Keratinocyte (primary cell): ENCODE data around the gene FBXO27. TPM values are rescaled to one million over a fixed set of nuclear protein-coding genes. Genes with fewer than 3 reads are reported as not detected.

ENCODE experiments used
- DNase-seq: peaks from one replicate; pipeline ENCODE4 v3.0.0-alpha.2; 2011; ENCODE audit warnings: low read depth, missing footprints, low spot score
- FAIRE-seq: peaks from 2 replicates; lab custom pipeline; 2011; peaks lifted over from hg19 to GRCh38; lab: Jason Lieb, UNC
- H2AFZ ChIP-seq: 2 replicates; pipeline ENCODE4 v1.6.0; 2012; ENCODE audit warnings: low read length, control low read depth, inconsistent platforms; ENCODE audit not compliant: control insufficient read depth
- H3K27ac ChIP-seq: 2 replicates; pipeline ENCODE4 v1.5.1; 2011; ENCODE audit warnings: low read length; ENCODE audit not compliant: control insufficient read depth, insufficient read depth
- H3K27me3 ChIP-seq: 3 replicates; pipeline ENCODE4 v1.6.0; 2011; ENCODE audit warnings: low read length; ENCODE audit not compliant: control insufficient read depth, insufficient read depth; ENCODE audit errors: extremely low read depth
- H3K36me3 ChIP-seq, 2 experiments: 2 replicates in 1 of 2; 3 replicates in 1 of 2; pipeline ENCODE4 v1.5.1; 2011; ENCODE audit warnings: low read length in 2 of 2, mild to moderate bottlenecking in 1 of 2; ENCODE audit not compliant: control insufficient read depth in 2 of 2, insufficient read depth in 2 of 2; ENCODE audit errors: extremely low read depth in 1 of 2
- H3K4me1 ChIP-seq: 3 replicates; pipeline ENCODE4 v1.5.1; 2011; ENCODE audit warnings: low read length; ENCODE audit not compliant: control insufficient read depth, insufficient read depth; ENCODE audit errors: extremely low read depth
- H3K4me2 ChIP-seq: 3 replicates; pipeline ENCODE4 v1.6.0; 2011; ENCODE audit warnings: low read depth, low read length; ENCODE audit not compliant: control insufficient read depth, insufficient read depth; ENCODE audit errors: extremely low read depth
- H3K4me3 ChIP-seq, 3 experiments: fragments of 200-600 bp in 1 of 3; sonication (generic) in 1 of 3; 2 replicates in 2 of 3; 3 replicates in 1 of 3; pipeline ENCODE4 v1.5.1; 2011 to 2016; ENCODE audit warnings: low read length in 3 of 3, mild to moderate bottlenecking in 3 of 3, control low read depth in 2 of 3, inconsistent platforms in 1 of 3, low read depth in 1 of 3, mixed read lengths in 1 of 3, mixed run types in 1 of 3, moderate library complexity in 1 of 3; ENCODE audit not compliant: control insufficient read depth in 2 of 3, insufficient read depth in 2 of 3; ENCODE audit errors: extremely low read depth in 1 of 3
- H3K79me2 ChIP-seq: 2 replicates; pipeline ENCODE4 v1.6.0; 2012; ENCODE audit warnings: low read length; ENCODE audit not compliant: control insufficient read depth, insufficient read depth
- H3K9ac ChIP-seq: 3 replicates; pipeline ENCODE4 v1.6.0; 2011; ENCODE audit warnings: low read length; ENCODE audit not compliant: control insufficient read depth, insufficient read depth; ENCODE audit errors: extremely low read depth
- H3K9me1 ChIP-seq: 3 replicates; pipeline ENCODE4 v1.6.0; 2011; ENCODE audit warnings: low read length; ENCODE audit not compliant: control insufficient read depth, insufficient read depth; ENCODE audit errors: extremely low read depth
- H3K9me3 ChIP-seq: 2 replicates; pipeline ENCODE4 v1.5.1; 2012; ENCODE audit warnings: low read depth, low read length; ENCODE audit not compliant: control insufficient read depth
- H4K20me1 ChIP-seq: 3 replicates; pipeline ENCODE4 v1.6.0; 2011; ENCODE audit warnings: low read length; ENCODE audit not compliant: control insufficient read depth, insufficient read depth; ENCODE audit errors: extremely low read depth
- EZH2 ChIP-seq: IDR thresholded peaks from one replicate; pipeline ENCODE4 v1.6.1; 2012; ENCODE audit warnings: inconsistent platforms, mild to moderate bottlenecking, low read length, moderate library complexity
- dilution Hi-C: fragments of 300-500 bp; cut with MboI; formaldehyde crosslinking; loops from one replicate; pipeline ENCODE4 v1.7.0; 2020; ENCODE audit warnings: low sequenced_read_pairs; ENCODE audit not compliant: extremely low pct_ligation_motif_present
- polyA plus RNA-seq, 5 experiments: library from polyadenylated mRNA; depleted of rRNA in 3 of 5; stranded (reverse) in 3 of 5; stranded (forward) in 1 of 5; unstranded in 1 of 5; fragments of >200 nt; gene quantifications; 1 replicate in 1 of 5; 2 replicates in 3 of 5; 3 replicates in 1 of 5; pipeline versions ENCODE4 v1.2.1 to v1.2.3, GENCODE V29; 2011 to 2012; ENCODE audit warnings: missing spikeins in 2 of 5, low read depth in 1 of 5, low replicate concordance in 1 of 5
- TF ChIP-seq, protein P1 (sequence below), 3 experiments: IDR thresholded peaks in 1 of 3; conservative IDR thresholded peaks in 1 of 3; optimal IDR thresholded peaks in 1 of 3; 2 replicates in 2 of 3; 3 replicates in 1 of 3; pipeline versions ENCODE3 to v1.5.1; 2011; ENCODE audit warnings: low read length in 3 of 3, mild to moderate bottlenecking in 3 of 3, moderate library complexity in 2 of 3, control low read depth in 1 of 3, inconsistent platforms in 1 of 3; ENCODE audit not compliant: insufficient read depth in 2 of 3; ENCODE audit errors: extremely low read depth in 1 of 3

Gene FBXO27
- polyA plus RNA-seq, 1 donor (not counting 4 experiments of a cell fraction or from before 2014, with no cell fraction given): 4.4 TPM

DNA sequence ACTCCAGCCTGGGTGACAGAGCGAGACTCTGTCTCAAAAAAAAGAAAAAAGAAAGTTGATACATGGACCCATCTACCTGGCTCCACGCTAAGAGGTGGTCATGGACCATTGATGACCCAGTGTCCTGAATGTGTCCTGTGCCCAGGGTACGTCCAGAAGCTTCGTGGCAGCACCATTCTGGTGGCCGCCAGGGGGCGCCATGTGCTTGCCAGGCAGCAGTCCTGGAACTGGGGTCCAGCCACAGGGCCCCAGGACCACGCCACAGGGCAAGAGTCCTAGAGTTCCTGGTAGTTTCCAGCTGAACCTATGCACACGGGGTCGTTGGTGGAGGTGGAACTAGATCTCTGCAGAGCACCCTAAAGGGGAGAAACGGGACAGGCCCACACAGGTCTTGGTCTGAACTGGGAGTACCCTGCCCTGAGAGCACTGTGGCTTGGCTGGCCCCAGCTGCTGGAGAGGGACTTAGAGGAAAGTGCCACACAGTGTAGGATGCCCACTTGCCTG lies 19.9 kb upstream of the FBXO27 start:
- H3K4me1 ChIP-seq: peaks cover 4% of the 10 kb centered on the region
- no peak overlapping the region for H3K9ac ChIP-seq
- H2AFZ ChIP-seq: peak overlapping the region; percentile 36
- no peak overlapping the region for H3K4me3 ChIP-seq
- no peaks in the 10 kb centered on the region for H4K20me1 ChIP-seq
- dilution Hi-C loops: no loop called here
- H3K27me3 ChIP-seq: no peaks in the 10 kb centered on the region
- no peak overlapping the region for H3K4me2 ChIP-seq
- no peak overlapping the region for H3K27ac ChIP-seq
- H3K9me1 ChIP-seq: no peaks in the 10 kb centered on the region
- no peaks in the 10 kb centered on the region for H3K36me3 ChIP-seq
- H3K9me3 ChIP-seq: no peaks in the 10 kb centered on the region
- no peaks in the 10 kb centered on the region for H3K79me2 ChIP-seq
- DNase-seq: no peak
- FAIRE-seq: no peak
- TF ChIP-seq, protein P1, sequence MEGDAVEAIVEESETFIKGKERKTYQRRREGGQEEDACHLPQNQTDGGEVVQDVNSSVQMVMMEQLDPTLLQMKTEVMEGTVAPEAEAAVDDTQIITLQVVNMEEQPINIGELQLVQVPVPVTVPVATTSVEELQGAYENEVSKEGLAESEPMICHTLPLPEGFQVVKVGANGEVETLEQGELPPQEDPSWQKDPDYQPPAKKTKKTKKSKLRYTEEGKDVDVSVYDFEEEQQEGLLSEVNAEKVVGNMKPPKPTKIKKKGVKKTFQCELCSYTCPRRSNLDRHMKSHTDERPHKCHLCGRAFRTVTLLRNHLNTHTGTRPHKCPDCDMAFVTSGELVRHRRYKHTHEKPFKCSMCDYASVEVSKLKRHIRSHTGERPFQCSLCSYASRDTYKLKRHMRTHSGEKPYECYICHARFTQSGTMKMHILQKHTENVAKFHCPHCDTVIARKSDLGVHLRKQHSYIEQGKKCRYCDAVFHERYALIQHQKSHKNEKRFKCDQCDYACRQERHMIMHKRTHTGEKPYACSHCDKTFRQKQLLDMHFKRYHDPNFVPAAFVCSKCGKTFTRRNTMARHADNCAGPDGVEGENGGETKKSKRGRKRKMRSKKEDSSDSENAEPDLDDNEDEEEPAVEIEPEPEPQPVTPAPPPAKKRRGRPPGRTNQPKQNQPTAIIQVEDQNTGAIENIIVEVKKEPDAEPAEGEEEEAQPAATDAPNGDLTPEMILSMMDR (optimal IDR thresholded peaks at IDR 0.05 in 1 of 3, IDR thresholded peaks at IDR 0.05 in 1 of 3, conservative IDR thresholded peaks at IDR 0.05 in 1 of 3; ENCODE audit: extremely low read depth in 1 of 3, insufficient read depth in 2 of 3, low read length in 3 of 3): peak; percentile 77 to 96 (median 90)
- no peak for TF ChIP-seq EZH2

DNA sequence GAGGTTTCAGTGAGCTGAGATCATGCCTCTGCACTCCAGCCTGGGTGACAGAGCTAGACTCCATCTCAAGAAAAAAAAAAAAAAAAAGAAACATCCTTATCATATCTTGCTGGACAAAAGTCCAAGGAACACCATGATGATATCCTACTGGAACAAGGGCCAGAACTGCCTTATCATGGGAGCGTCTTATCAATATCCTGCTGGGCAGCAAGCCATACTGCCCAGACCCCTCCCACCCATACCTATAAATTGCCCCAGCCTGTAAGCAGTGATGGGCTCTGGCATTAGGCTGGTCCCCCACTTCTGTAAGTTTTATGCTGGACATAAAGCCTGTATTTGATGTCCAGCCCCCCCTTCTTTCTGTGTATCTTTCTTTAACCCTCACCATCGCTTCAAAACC lies 14.7 kb upstream of the FBXO27 start:
- H3K27me3 ChIP-seq: no peaks in the 10 kb centered on the region
- no peaks in the 10 kb centered on the region for H3K79me2 ChIP-seq
- no peak overlapping the region for H3K27ac ChIP-seq
- no peaks in the 10 kb centered on the region for H4K20me1 ChIP-seq
- FAIRE-seq: no peak
- H3K36me3 ChIP-seq: no peaks in the 10 kb centered on the region
- no peak overlapping the region for H3K9ac ChIP-seq
- TF ChIP-seq, protein P1 (optimal IDR thresholded peaks at IDR 0.05 in 1 of 3, IDR thresholded peaks at IDR 0.05 in 1 of 3, conservative IDR thresholded peaks at IDR 0.05 in 1 of 3; ENCODE audit: extremely low read depth in 1 of 3, insufficient read depth in 2 of 3, low read length in 3 of 3): no peak
- no peak for TF ChIP-seq EZH2
- H2AFZ ChIP-seq: no peak overlapping the region
- no peak for DNase-seq
- dilution Hi-C loops: no loop called here
- H3K4me1 ChIP-seq: no peaks in the 10 kb centered on the region
- no peak overlapping the region for H3K4me2 ChIP-seq
- H3K9me1 ChIP-seq: no peaks in the 10 kb centered on the region
- no peak overlapping the region for H3K4me3 ChIP-seq
- H3K9me3 ChIP-seq: no peaks in the 10 kb centered on the region
